B cell (primary cell): ENCODE measurements around the gene IQCC.

Experiments
- EZH2 ChIP-seq: IDR thresholded peaks from 2 replicates; pipeline ENCODE4 v1.6.1; 2012; ENCODE audit warnings: borderline replicate concordance, low read depth, mild to moderate bottlenecking, moderate library complexity, low read length; ENCODE audit not compliant: insufficient read depth, poor library complexity, severe bottlenecking
- TF ChIP-seq, protein P1 (sequence below): fragments of 200-600 bp; IDR thresholded peaks from one replicate; pipeline ENCODE4 v1.8.0; 2022; ENCODE audit warnings: antibody characterized with exemption, mild to moderate bottlenecking

GRCh38 chr1:32192220-32192948 lies 13.1 kb upstream of the IQCC start:
- TF ChIP-seq, protein P1, sequence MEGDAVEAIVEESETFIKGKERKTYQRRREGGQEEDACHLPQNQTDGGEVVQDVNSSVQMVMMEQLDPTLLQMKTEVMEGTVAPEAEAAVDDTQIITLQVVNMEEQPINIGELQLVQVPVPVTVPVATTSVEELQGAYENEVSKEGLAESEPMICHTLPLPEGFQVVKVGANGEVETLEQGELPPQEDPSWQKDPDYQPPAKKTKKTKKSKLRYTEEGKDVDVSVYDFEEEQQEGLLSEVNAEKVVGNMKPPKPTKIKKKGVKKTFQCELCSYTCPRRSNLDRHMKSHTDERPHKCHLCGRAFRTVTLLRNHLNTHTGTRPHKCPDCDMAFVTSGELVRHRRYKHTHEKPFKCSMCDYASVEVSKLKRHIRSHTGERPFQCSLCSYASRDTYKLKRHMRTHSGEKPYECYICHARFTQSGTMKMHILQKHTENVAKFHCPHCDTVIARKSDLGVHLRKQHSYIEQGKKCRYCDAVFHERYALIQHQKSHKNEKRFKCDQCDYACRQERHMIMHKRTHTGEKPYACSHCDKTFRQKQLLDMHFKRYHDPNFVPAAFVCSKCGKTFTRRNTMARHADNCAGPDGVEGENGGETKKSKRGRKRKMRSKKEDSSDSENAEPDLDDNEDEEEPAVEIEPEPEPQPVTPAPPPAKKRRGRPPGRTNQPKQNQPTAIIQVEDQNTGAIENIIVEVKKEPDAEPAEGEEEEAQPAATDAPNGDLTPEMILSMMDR = no peak
- no peak for TF ChIP-seq EZH2
